Aorta (tissue), 5 donors: ENCODE measurements around the gene KCNA3. TPM values are rescaled to one million over a fixed set of nuclear protein-coding genes. Genes with fewer than 3 reads are reported as not detected.

Source experiments
- ATAC-seq: fragments of 200-7000 bp; cut with Tn5 transposase; one replicate; pipeline ENCODE4 v1.9.1; 2022; ENCODE audit warnings: moderate library complexity; ENCODE audit not compliant: low FRiP score
- DNase-seq, 2 donors: peaks; one replicate each; pipeline ENCODE4 v3.0.0-alpha.2; 2020
- H3K27ac ChIP-seq, 2 donors: one replicate each; pipeline ENCODE4 v1.5.1; 2013; ENCODE audit warnings: low read length in 2 of 2, mild to moderate bottlenecking in 2 of 2, moderate library complexity in 2 of 2, control low read depth in 1 of 2, inconsistent platforms in 1 of 2, low read depth in 1 of 2
- H3K27me3 ChIP-seq, 2 donors: one replicate each; pipeline ENCODE4 v1.6.1; 2013; ENCODE audit warnings: control low read depth in 1 of 2, low read length in 1 of 2, mild to moderate bottlenecking in 1 of 2, moderate library complexity in 1 of 2; ENCODE audit not compliant: insufficient read depth in 2 of 2, control insufficient read depth in 1 of 2
- H3K36me3 ChIP-seq, 2 donors: one replicate each; pipeline ENCODE4 v1.6.1; 2013; ENCODE audit warnings: control low read depth in 1 of 2, low read length in 1 of 2, mild to moderate bottlenecking in 1 of 2; ENCODE audit not compliant: insufficient read depth in 2 of 2, control insufficient read depth in 1 of 2
- H3K4me1 ChIP-seq, 2 donors: one replicate each; pipeline ENCODE4 v1.6.1; 2013; ENCODE audit warnings: low read length in 2 of 2, control low read depth in 1 of 2, mild to moderate bottlenecking in 1 of 2, moderate library complexity in 1 of 2; ENCODE audit not compliant: insufficient read depth in 2 of 2, control insufficient read depth in 1 of 2
- H3K4me3 ChIP-seq, 2 donors: one replicate each; pipeline ENCODE4 v1.5.1; 2013; ENCODE audit warnings: low read length in 2 of 2, control low read depth in 1 of 2, mild to moderate bottlenecking in 1 of 2
- H3K9me3 ChIP-seq: one replicate; pipeline ENCODE4 v1.6.1; 2013; ENCODE audit warnings: mild to moderate bottlenecking, low read length; ENCODE audit not compliant: control insufficient read depth
- WGBS, 2 donors: extraction: QIAGEN DNeasy Blood & Tissue Kit; methylation state at CpG; one replicate each; pipeline ENCODE4 v1.1.7; 2013; 5-methylcytosine and 5-hydroxymethylcytosine counted together
- intact Hi-C, 2 donors: fragments of 100-400 bp; cut with DNase I; formaldehyde crosslinking; loops; one replicate each; pipeline versions ENCODE4 v1.14.2 to v1.15.0; 2022
- polyA plus RNA-seq, 2 donors: library from polyadenylated mRNA; stranded (reverse); fragments of 200-250 nt; gene quantifications; one replicate each; pipeline ENCODE4 v1.2.3, GENCODE V29; 2013
- total RNA-seq, 2 donors: library from RNA; stranded (reverse); fragmentation: NEBNext Ultra II Directional; extraction: Animal tissue kit (Norgen Biotek cat#: 25700); gene quantifications; one replicate each; pipeline ENCODE4 v1.2.1, GENCODE V29; 2021
- donor health status: healthy with polysubstance abuse.
- donor health status: Bipolar disorder and iron deficiency.
- donor health status: DM: no; HTN: no; CAD: no.
- donor health status: DM: no; HTN: no; CAD: no.
- donor health status: DM: yes; HTN: yes; CAD: no.

Gene KCNA3
- total and polyA plus RNA-seq, 4 donors = 0.97 to 2.4 TPM; not detected in 2

- no peaks in the 10 kb centered on the region for H3K4me1 ChIP-seq
- peak; percentile 81 to 91 for DNase-seq
- H3K27me3 ChIP-seq = no peaks in the 10 kb centered on the region
- H3K27ac ChIP-seq = no peak overlapping the region
- H3K9me3 ChIP-seq = no peaks in the 10 kb centered on the region
- H3K36me3 ChIP-seq = no peaks in the 10 kb centered on the region
- intact Hi-C loops = loop anchor here (5.0 kb wide), 2 partner anchors 136 to 151 kb away; no protein-coding TSS in a partner anchor
- ATAC-seq = peak; percentile 78
- H3K4me3 ChIP-seq = no peak overlapping the region
- 41 to 45% methylated on average over 13 of the region's 13 CpGs for WGBS, 2 donors
These were observed 43.7 kb downstream of the KCNA3 start for GRCh38 chr1:110630839-110631663.

DNA sequence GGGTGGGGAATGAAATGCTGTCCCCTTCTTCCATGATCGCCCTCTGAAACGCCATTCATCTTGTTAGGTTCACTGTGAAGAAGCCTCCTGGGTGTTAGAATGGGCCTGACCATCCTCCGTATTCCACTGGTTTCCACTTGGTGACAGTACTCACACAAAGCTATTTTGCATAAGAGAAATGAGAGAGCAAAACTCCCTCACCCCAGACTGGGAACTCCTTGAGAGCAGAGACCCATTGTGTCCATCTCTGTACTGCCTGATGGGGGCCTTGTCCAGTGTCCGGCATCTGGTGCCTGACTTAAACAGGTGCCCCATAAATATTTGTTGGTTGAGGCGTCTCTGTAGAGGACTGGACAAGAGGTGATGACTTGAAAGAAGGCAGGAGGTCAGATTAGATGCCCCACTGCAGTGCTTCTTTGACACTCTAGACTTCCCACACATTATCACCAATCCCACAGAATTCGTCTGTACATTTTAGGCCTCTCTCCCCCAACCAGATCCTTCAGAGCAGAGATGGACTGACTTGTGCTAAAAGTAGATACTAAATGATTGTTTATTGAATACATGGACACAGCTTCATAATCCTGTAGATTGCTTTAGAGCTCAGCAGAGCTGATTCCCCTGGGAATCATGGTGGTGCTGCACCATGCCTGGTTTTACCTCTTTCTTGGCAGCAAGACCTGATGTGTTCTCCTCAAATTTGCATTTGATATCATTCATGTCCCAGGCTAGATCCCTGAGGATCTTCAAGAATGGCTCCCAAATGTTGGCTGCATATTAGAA lies 46.2 kb downstream of the KCNA3 start:
- H3K4me1 ChIP-seq = no peaks in the 10 kb centered on the region
- H3K27me3 ChIP-seq = no peaks in the 10 kb centered on the region
- no peak overlapping the region for H3K27ac ChIP-seq
- intact Hi-C loops = loop anchor here in 1 of 2 donors (1.0 kb wide), 1 partner anchor 138 kb away; no protein-coding TSS in a partner anchor
- H3K36me3 ChIP-seq = no peaks in the 10 kb centered on the region
- peaks cover under 1% of the 10 kb centered on the region for H3K9me3 ChIP-seq
- DNase-seq (no peak), ATAC-seq (no peak)
- 78% methylated on average over 6 of the region's 6 CpGs for WGBS, 2 donors
- no peak overlapping the region for H3K4me3 ChIP-seq

GRCh38 chr1:110627764-110628163 lies 47.0 kb downstream of the KCNA3 start:
- WGBS, 2 donors = 63 to 88% methylated on average over 2 of the region's 2 CpGs
- no peak overlapping the region for H3K27ac ChIP-seq
- peaks cover 1% of the 10 kb centered on the region for H3K9me3 ChIP-seq
- intact Hi-C loops = no loop called here
- no peaks in the 10 kb centered on the region for H3K36me3 ChIP-seq
- no peak overlapping the region for H3K4me3 ChIP-seq
- H3K4me1 ChIP-seq = no peaks in the 10 kb centered on the region
- H3K27me3 ChIP-seq = peaks cover 0 to 1% of the 10 kb centered on the region in 2 donors
- DNase-seq (no peak), ATAC-seq (no peak)

- no peak overlapping the region for H3K27ac ChIP-seq
- ATAC-seq (no peak), DNase-seq (no peak)
- intact Hi-C loops = no loop called here
- WGBS, 2 donors = 75 to 79% methylated on average over 7 of the region's 7 CpGs
- peaks cover 1% of the 10 kb centered on the region for H3K9me3 ChIP-seq
- no peaks in the 10 kb centered on the region for H3K36me3 ChIP-seq
- no peaks in the 10 kb centered on the region for H3K4me1 ChIP-seq
- peaks cover 0 to 1% of the 10 kb centered on the region in 2 donors for H3K27me3 ChIP-seq
- no peak overlapping the region for H3K4me3 ChIP-seq
These were observed 47.9 kb downstream of the KCNA3 start for GRCh38 chr1:110626889-110627288.

Other genes with a start within 250 kb of the KCNA3 start
- under 1 TPM; 0.26 to 0.27 TPM for gene PROK1, start 223.8 kb downstream of the KCNA3 start, total RNA-seq
- under 1 TPM in 1 of 2 donors, not detected in 1; 0.25 TPM for gene PROK1, start 223.8 kb downstream of the KCNA3 start, polyA plus RNA-seq
- gene KCNA10, start 155.8 kb downstream of the KCNA3 start, total RNA-seq = not detected
- gene KCNA10, start 155.8 kb downstream of the KCNA3 start, polyA plus RNA-seq = not detected
- gene KCNA2, start 68.6 kb downstream of the KCNA3 start, total RNA-seq = 1 to 10 TPM; 1.0 to 1.8 TPM
- gene KCNA2, start 68.6 kb downstream of the KCNA3 start, polyA plus RNA-seq = under 1 TPM; 0.13 to 0.69 TPM
- 10 to 100 TPM; 38.3 to 50.7 TPM for gene CD53, start 198.2 kb upstream of the KCNA3 start, total RNA-seq
- gene CD53, start 198.2 kb upstream of the KCNA3 start, polyA plus RNA-seq = 10 to 100 TPM in 1 of 2 donors, 1 to 10 TPM in 1; 8.0 to 49.3 TPM